ENCODE measurements around the gene NOTCH1.

GRCh38 chr9:136519263-136520052 lies 26.4 kb downstream of the NOTCH1 start:
- no peak for TF ChIP-seq CTCF (IDR thresholded peaks at IDR 0.05; ENCODE audit: poor library complexity, severe bottlenecking)
- no peak for TF ChIP-seq POLR2AphosphoS5 (IDR thresholded peaks at IDR 0.05)
- TF ChIP-seq TAF1 (IDR thresholded peaks at IDR 0.05; ENCODE audit: low read depth) = no peak
- no peak for TF ChIP-seq EP300 (conservative IDR thresholded peaks at IDR 0.05; ENCODE audit: poor library complexity, severe bottlenecking)
- no peak for TF ChIP-seq EZH2 (IDR thresholded peaks at IDR 0.05; ENCODE audit: borderline replicate concordance, insufficient read depth, low read length, poor library complexity, severe bottlenecking)
- no peak for TF ChIP-seq REST (IDR thresholded peaks at IDR 0.05; ENCODE audit: borderline replicate concordance)
- TF ChIP-seq RAD21 (conservative IDR thresholded peaks at IDR 0.05) = no peak
